Activated B cell treated with CpG ODN at 0.5 μM for 24 hours (primary cell): ENCODE data around the gene SLC51A. TPM values are rescaled to one million over a fixed set of nuclear protein-coding genes. Genes with fewer than 3 reads are reported as not detected.

Source experiments
- ATAC-seq: fragments of 200-7000 bp; cut with Tn5 transposase; one replicate; pipeline ENCODE4 v1.10.0; 2021; ENCODE audit warnings: low read depth, mild to moderate bottlenecking, moderate library complexity
- CTCF ChIA-PET: fragments of 350-600 bp; sonication (Branson Sonifier 250); formaldehyde crosslinking; loops from one replicate; lab custom pipeline; 2021; ENCODE audit warnings: antibody characterized with exemption; lab: Charles Lee
- POLR2A ChIA-PET: fragments of 350-600 bp; sonication (Branson Sonifier 250); formaldehyde crosslinking; loops from one replicate; lab custom pipeline; 2021; ENCODE audit warnings: antibody characterized with exemption; lab: Charles Lee
- DNase-seq: peaks from one replicate; pipeline ENCODE4 v3.0.0; 2022
- H3K27ac Mint-ChIP-seq: one replicate; pipeline ENCODE4 v1.8.0; 2020; ENCODE audit warnings: mixed read lengths
- H3K27me3 Mint-ChIP-seq: one replicate; pipeline ENCODE4 v1.8.0; 2021; ENCODE audit warnings: mixed read lengths
- H3K36me3 Mint-ChIP-seq: one replicate; pipeline ENCODE4 v1.8.0; 2021; ENCODE audit warnings: low read depth, mixed read lengths
- H3K4me1 Mint-ChIP-seq: one replicate; pipeline ENCODE4 v1.8.0; 2021; ENCODE audit warnings: mixed read lengths
- H3K4me3 Mint-ChIP-seq: one replicate; pipeline ENCODE4 v1.8.0; 2020; ENCODE audit warnings: mild to moderate bottlenecking, mixed read lengths
- H3K9me3 Mint-ChIP-seq: one replicate; pipeline ENCODE4 v1.8.0; 2020; ENCODE audit warnings: mixed read lengths
- CTCF ChIP-seq: fragments of 200-600 bp; IDR thresholded peaks from one replicate; pipeline ENCODE4 v1.8.0; 2022; ENCODE audit warnings: antibody characterized with exemption, mild to moderate bottlenecking
- intact Hi-C: fragments of 100-400 bp; cut with micrococcal nuclease; formaldehyde crosslinking; loops from one replicate; pipeline ENCODE4 v1.15.1; 2024
- total RNA-seq: library from RNA; stranded (reverse); gene quantifications from 2 replicates; pipeline ENCODE4 v1.2.3, GENCODE V29; 2022

SLC51A gene
- total RNA-seq, 1 donor from 2014 or later, result not detected

GRCh38 chr3:196272826-196273225 lies 56.5 kb downstream of the SLC51A start:
- no peak for TF ChIP-seq CTCF
- H3K27me3 Mint-ChIP-seq, result no peaks in the 10 kb centered on the region
- no peak overlapping the region for H3K27ac Mint-ChIP-seq
- no peak overlapping the region for H3K4me3 Mint-ChIP-seq
- POLR2A ChIA-PET, result no interaction called here
- CTCF ChIA-PET, result interaction anchor here (1.4 kb wide), 1 partner anchor 256 kb away, joined by 4 read pairs; no protein-coding TSS in a partner anchor
- intact Hi-C loops, result no loop called here
- no peak for ATAC-seq
- peaks cover 37% of the 10 kb centered on the region for H3K36me3 Mint-ChIP-seq
- H3K9me3 Mint-ChIP-seq, result no peaks in the 10 kb centered on the region
- no peak for DNase-seq
- peaks cover 30% of the 10 kb centered on the region for H3K4me1 Mint-ChIP-seq

GRCh38 chr3:196273655-196274054 lies 57.3 kb downstream of the SLC51A start:
- Mint-ChIP-seq H3K27ac (no peak overlapping the region), H3K4me1 (peaks cover 32% of the 10 kb centered on the region), H3K4me3 (no peak overlapping the region), H3K9me3 (no peaks in the 10 kb centered on the region), H3K27me3 (no peaks in the 10 kb centered on the region), H3K36me3 (peaks cover 37% of the 10 kb centered on the region)
- DNase-seq (no peak), ATAC-seq (no peak)
- POLR2A ChIA-PET, result no interaction called here
- no peak for TF ChIP-seq CTCF
- CTCF ChIA-PET, result interaction anchor here (1.4 kb wide), 1 partner anchor 255 kb away, joined by 4 read pairs; no protein-coding TSS in a partner anchor
- intact Hi-C loops, result no loop called here

GRCh38 chr3:196274585-196274984 lies 58.3 kb downstream of the SLC51A start:
- ATAC-seq, result peak; percentile 80
- no peak for DNase-seq
- ChIA-PET POLR2A (interaction anchor here (0.5 to 1.2 kb wide), 3 partner anchors 13 to 295 kb away, joined by 3 to 7 read pairs (median 4); partner anchors contain the start of genes DYNLT2B and PCYT1A), CTCF (no interaction called here)
- intact Hi-C loops, result no loop called here
- Mint-ChIP-seq H3K27ac (peak overlapping the region; percentile 67), H3K27me3 (no peaks in the 10 kb centered on the region), H3K9me3 (no peaks in the 10 kb centered on the region), H3K36me3 (peaks cover 29% of the 10 kb centered on the region), H3K4me1 (peaks cover 27% of the 10 kb centered on the region), H3K4me3 (peak overlapping the region; percentile 33)
- no peak for TF ChIP-seq CTCF

GRCh38 chr3:196275126-196275525 lies 58.8 kb downstream of the SLC51A start:
- ATAC-seq (no peak), DNase-seq (no peak)
- H3K9me3 Mint-ChIP-seq, result no peaks in the 10 kb centered on the region
- H3K27me3 Mint-ChIP-seq, result no peaks in the 10 kb centered on the region
- POLR2A ChIA-PET, result interaction anchor here (0.5 to 1.2 kb wide), 3 partner anchors 13 to 295 kb away, joined by 3 to 7 read pairs (median 4); partner anchors contain the start of genes DYNLT2B and PCYT1A
- CTCF ChIA-PET, result no interaction called here
- no peak for TF ChIP-seq CTCF
- peaks cover 27% of the 10 kb centered on the region for H3K36me3 Mint-ChIP-seq
- H3K4me3 Mint-ChIP-seq, result peak overlapping the region; percentile 33
- H3K4me1 Mint-ChIP-seq, result peaks cover 26% of the 10 kb centered on the region
- intact Hi-C loops, result no loop called here
- peak overlapping the region; percentile 67 for H3K27ac Mint-ChIP-seq

GRCh38 chr3:196280689-196281440 lies 64.5 kb downstream of the SLC51A start:
- ChIA-PET CTCF (no interaction called here), POLR2A (interaction anchor here (1.8 kb wide), 1 partner anchor 37 kb away, joined by 5 read pairs; the partner anchor contains the start of gene DYNLT2B)
- Mint-ChIP-seq H3K27ac (no peak overlapping the region), H3K36me3 (peaks cover 9% of the 10 kb centered on the region), H3K4me3 (no peak overlapping the region), H3K4me1 (peaks cover 35% of the 10 kb centered on the region), H3K9me3 (no peaks in the 10 kb centered on the region), H3K27me3 (no peaks in the 10 kb centered on the region)
- DNase-seq (no peak), ATAC-seq (no peak)
- TF ChIP-seq CTCF, result no peak
- intact Hi-C loops, result no loop called here
